ENCODE measurements around the gene SPG7.

Gene SPG7

DNA sequence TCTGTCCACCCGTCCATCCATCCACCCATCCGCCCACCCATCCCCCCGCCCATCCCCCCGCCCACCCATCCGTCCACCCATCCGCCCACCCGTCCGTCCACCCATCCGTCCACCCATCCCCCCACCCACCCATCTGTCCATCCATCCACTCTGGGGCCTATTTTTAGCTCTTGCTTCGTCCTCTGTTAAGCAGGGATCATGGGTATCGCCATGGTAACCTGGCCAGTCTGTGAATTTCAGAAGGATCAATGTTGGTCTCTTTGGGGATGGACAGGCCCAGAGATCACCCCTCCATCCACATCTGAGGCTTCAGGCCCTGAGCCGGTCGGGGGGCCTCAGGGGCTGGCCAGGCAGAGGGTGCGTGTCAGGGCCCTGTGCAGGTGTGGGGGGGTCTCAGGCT, 90.0 kb downstream of the SPG7 start:
- ChIA-PET CTCF (no interaction called here), POLR2A (no interaction called here)
- peak; percentile 35 for DNase-seq (ENCODE audit: extremely low spot score)
- TF ChIP-seq SUZ12 (IDR thresholded peaks at IDR 0.05), result no peak
- TF ChIP-seq L3MBTL2 (conservative IDR thresholded peaks at IDR 0.05), result no peak
- no peak for TF ChIP-seq NFRKB (IDR thresholded peaks at IDR 0.05)
- no peak for TF ChIP-seq ELF4 (IDR thresholded peaks at IDR 0.05)
- TF ChIP-seq ARNT (IDR thresholded peaks at IDR 0.05), result no peak
- TF ChIP-seq HDGF (IDR thresholded peaks at IDR 0.05; ENCODE audit: borderline replicate concordance), result no peak
- TF ChIP-seq FOXA1 (IDR thresholded peaks at IDR 0.05), result no peak
- TF ChIP-seq ZNF384 (IDR thresholded peaks at IDR 0.05), result no peak
- TF ChIP-seq, protein P1, sequence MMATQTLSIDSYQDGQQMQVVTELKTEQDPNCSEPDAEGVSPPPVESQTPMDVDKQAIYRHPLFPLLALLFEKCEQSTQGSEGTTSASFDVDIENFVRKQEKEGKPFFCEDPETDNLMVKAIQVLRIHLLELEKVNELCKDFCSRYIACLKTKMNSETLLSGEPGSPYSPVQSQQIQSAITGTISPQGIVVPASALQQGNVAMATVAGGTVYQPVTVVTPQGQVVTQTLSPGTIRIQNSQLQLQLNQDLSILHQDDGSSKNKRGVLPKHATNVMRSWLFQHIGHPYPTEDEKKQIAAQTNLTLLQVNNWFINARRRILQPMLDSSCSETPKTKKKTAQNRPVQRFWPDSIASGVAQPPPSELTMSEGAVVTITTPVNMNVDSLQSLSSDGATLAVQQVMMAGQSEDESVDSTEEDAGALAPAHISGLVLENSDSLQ (IDR thresholded peaks at IDR 0.05), result no peak
- no peak for TF ChIP-seq FOXM1 (IDR thresholded peaks at IDR 0.05; ENCODE audit: borderline replicate concordance)

- TF ChIP-seq NFRKB (IDR thresholded peaks at IDR 0.05) (no peak), SUZ12 (IDR thresholded peaks at IDR 0.05) (no peak)
- POLR2A ChIA-PET, result interaction anchor here (1.3 kb wide), 1 partner anchor 38 kb away, joined by 5 read pairs; no protein-coding TSS in a partner anchor
- CTCF ChIA-PET, result interaction anchor here (0.6 kb wide), 2 partner anchors 16 to 196 kb away, joined by 3 to 4 read pairs; no protein-coding TSS in a partner anchor
- DNase-seq (ENCODE audit: extremely low spot score), result peak; percentile 47
Observed at GRCh38 chr16:89599451-89599858, 91.3 kb downstream of the SPG7 start.

GRCh38 chr16:89599902-89600301, 91.7 kb downstream of the SPG7 start:
- no peak for DNase-seq (ENCODE audit: extremely low spot score)
- ChIA-PET POLR2A (interaction anchor here (1.3 kb wide), 1 partner anchor 38 kb away, joined by 5 read pairs; no protein-coding TSS in a partner anchor), CTCF (interaction anchor here (0.6 kb wide), 2 partner anchors 16 to 197 kb away, joined by 3 to 4 read pairs; no protein-coding TSS in a partner anchor)
- TF ChIP-seq CTBP1 (IDR thresholded peaks at IDR 0.05; ENCODE audit: borderline replicate concordance) (no peak), FOXK2 (IDR thresholded peaks at IDR 0.05) (no peak), ARNT (IDR thresholded peaks at IDR 0.05) (no peak), SP1 (IDR thresholded peaks at IDR 0.05) (no peak), NFRKB (IDR thresholded peaks at IDR 0.05) (no peak), SUZ12 (IDR thresholded peaks at IDR 0.05) (no peak), HDGF (IDR thresholded peaks at IDR 0.05; ENCODE audit: borderline replicate concordance) (no peak), TARDBP (IDR thresholded peaks at IDR 0.05) (no peak)
- TF ChIP-seq, protein P1 (IDR thresholded peaks at IDR 0.05), result no peak

GRCh38 chr16:89600427-89600826, 92.2 kb downstream of the SPG7 start:
- CTCF ChIA-PET, result no interaction called here
- no peak for DNase-seq (ENCODE audit: extremely low spot score)
- TF ChIP-seq ARNT (IDR thresholded peaks at IDR 0.05), result no peak
- TF ChIP-seq SUZ12 (IDR thresholded peaks at IDR 0.05), result no peak
- no peak for TF ChIP-seq FOXK2 (IDR thresholded peaks at IDR 0.05)
- TF ChIP-seq FOXA1 (IDR thresholded peaks at IDR 0.05), result no peak
- no peak for TF ChIP-seq HDGF (IDR thresholded peaks at IDR 0.05; ENCODE audit: borderline replicate concordance)
- TF ChIP-seq TARDBP (IDR thresholded peaks at IDR 0.05), result no peak
- no peak for TF ChIP-seq SP1 (IDR thresholded peaks at IDR 0.05)
- TF ChIP-seq BHLHE40 (IDR thresholded peaks at IDR 0.05; ENCODE audit: borderline replicate concordance), result no peak
- TF ChIP-seq, protein P1 (IDR thresholded peaks at IDR 0.05), result no peak
- TF ChIP-seq L3MBTL2 (conservative IDR thresholded peaks at IDR 0.05), result no peak
- no peak for TF ChIP-seq CTBP1 (IDR thresholded peaks at IDR 0.05; ENCODE audit: borderline replicate concordance)
- no peak for TF ChIP-seq FOXM1 (IDR thresholded peaks at IDR 0.05; ENCODE audit: borderline replicate concordance)
- no peak for TF ChIP-seq NFRKB (IDR thresholded peaks at IDR 0.05)
- TF ChIP-seq ZNF384 (IDR thresholded peaks at IDR 0.05), result no peak
- no peak for TF ChIP-seq LEF1 (IDR thresholded peaks at IDR 0.05; ENCODE audit: borderline replicate concordance)
- POLR2A ChIA-PET, result interaction anchor here (1.3 kb wide), 1 partner anchor 39 kb away, joined by 5 read pairs; no protein-coding TSS in a partner anchor

- TF ChIP-seq FOXK2 (IDR thresholded peaks at IDR 0.05) (no peak), FOXM1 (IDR thresholded peaks at IDR 0.05; ENCODE audit: borderline replicate concordance) (no peak), FOXA1 (IDR thresholded peaks at IDR 0.05) (no peak), NFRKB (IDR thresholded peaks at IDR 0.05) (no peak), LEF1 (IDR thresholded peaks at IDR 0.05; ENCODE audit: borderline replicate concordance) (no peak), SP1 (IDR thresholded peaks at IDR 0.05) (no peak), ELF4 (IDR thresholded peaks at IDR 0.05) (no peak), ARNT (IDR thresholded peaks at IDR 0.05) (no peak)
- TF ChIP-seq, protein P1 (IDR thresholded peaks at IDR 0.05), result no peak
- ChIA-PET POLR2A (no interaction called here), CTCF (no interaction called here)
- no peak for DNase-seq (ENCODE audit: extremely low spot score)
Observed at GRCh38 chr16:89600956-89601355, 92.8 kb downstream of the SPG7 start.

- CTCF ChIA-PET, result interaction anchor here (0.8 to 1.6 kb wide), 2 partner anchors 13 to 33 kb away, joined by 3 to 8 read pairs; no protein-coding TSS in a partner anchor
- DNase-seq (ENCODE audit: extremely low spot score), result no peak
- TF ChIP-seq ELF4 (IDR thresholded peaks at IDR 0.05) (no peak), NFRKB (IDR thresholded peaks at IDR 0.05) (no peak), ZNF384 (IDR thresholded peaks at IDR 0.05) (no peak), FOXM1 (IDR thresholded peaks at IDR 0.05; ENCODE audit: borderline replicate concordance) (no peak), LEF1 (IDR thresholded peaks at IDR 0.05; ENCODE audit: borderline replicate concordance) (no peak), FOXA1 (IDR thresholded peaks at IDR 0.05) (no peak), TARDBP (IDR thresholded peaks at IDR 0.05) (no peak), ARNT (IDR thresholded peaks at IDR 0.05) (no peak), HDGF (IDR thresholded peaks at IDR 0.05; ENCODE audit: borderline replicate concordance) (no peak), FOXK2 (IDR thresholded peaks at IDR 0.05) (no peak), SP1 (IDR thresholded peaks at IDR 0.05) (no peak), L3MBTL2 (conservative IDR thresholded peaks at IDR 0.05) (no peak), SUZ12 (IDR thresholded peaks at IDR 0.05) (no peak), BHLHE40 (IDR thresholded peaks at IDR 0.05; ENCODE audit: borderline replicate concordance) (no peak), CTBP1 (IDR thresholded peaks at IDR 0.05; ENCODE audit: borderline replicate concordance) (no peak)
- TF ChIP-seq, protein P1 (IDR thresholded peaks at IDR 0.05), result no peak
- POLR2A ChIA-PET, result interaction anchor here (0.6 kb wide), 2 partner anchors 36 to 38 kb away, joined by 3 read pairs; no protein-coding TSS in a partner anchor
Observed at GRCh38 chr16:89601906-89602272, 93.7 kb downstream of the SPG7 start.
